GM20000 (cell line): ENCODE results near the gene PAPPA2.

Source experiments
- DNase-seq: peaks from one replicate; pipeline ENCODE4 v3.0.0; 2012; ENCODE audit warnings: low spot score
- TF ChIP-seq, protein P1 (sequence below): IDR thresholded peaks from 2 replicates; pipeline ENCODE4 v1.5.1; 2012; ENCODE audit warnings: mild to moderate bottlenecking, control low read depth; ENCODE audit errors: extremely low read depth, missing control alignments

The PAPPA2 gene

DNA sequence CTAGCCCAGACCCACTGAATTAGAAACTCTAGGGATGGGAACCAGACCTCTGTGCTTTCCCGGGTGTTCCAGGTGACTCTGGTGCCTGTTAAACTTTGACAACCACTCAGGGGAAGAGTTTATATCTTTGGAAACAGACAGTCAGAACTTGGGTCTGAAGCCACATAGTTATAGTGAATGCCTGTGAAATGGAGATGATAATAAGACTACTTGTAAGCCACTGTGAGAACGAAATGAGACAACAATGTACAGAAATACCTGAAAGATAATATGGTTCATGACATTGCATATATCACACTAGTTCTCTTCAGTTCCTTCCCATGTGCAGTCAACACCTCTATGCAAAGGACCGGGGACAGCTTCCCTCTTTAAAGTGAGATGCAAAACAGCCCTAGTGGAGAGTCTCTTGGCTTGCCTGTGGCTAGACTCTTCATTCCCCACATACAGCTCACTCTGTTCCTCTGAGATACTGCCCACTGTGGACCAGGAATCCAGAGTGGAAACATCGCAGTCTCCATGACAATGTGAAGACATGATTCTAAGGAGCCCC lies 414.1 kb downstream of the PAPPA2 start:
- DNase-seq, result no peak
- TF ChIP-seq, protein P1, sequence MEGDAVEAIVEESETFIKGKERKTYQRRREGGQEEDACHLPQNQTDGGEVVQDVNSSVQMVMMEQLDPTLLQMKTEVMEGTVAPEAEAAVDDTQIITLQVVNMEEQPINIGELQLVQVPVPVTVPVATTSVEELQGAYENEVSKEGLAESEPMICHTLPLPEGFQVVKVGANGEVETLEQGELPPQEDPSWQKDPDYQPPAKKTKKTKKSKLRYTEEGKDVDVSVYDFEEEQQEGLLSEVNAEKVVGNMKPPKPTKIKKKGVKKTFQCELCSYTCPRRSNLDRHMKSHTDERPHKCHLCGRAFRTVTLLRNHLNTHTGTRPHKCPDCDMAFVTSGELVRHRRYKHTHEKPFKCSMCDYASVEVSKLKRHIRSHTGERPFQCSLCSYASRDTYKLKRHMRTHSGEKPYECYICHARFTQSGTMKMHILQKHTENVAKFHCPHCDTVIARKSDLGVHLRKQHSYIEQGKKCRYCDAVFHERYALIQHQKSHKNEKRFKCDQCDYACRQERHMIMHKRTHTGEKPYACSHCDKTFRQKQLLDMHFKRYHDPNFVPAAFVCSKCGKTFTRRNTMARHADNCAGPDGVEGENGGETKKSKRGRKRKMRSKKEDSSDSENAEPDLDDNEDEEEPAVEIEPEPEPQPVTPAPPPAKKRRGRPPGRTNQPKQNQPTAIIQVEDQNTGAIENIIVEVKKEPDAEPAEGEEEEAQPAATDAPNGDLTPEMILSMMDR, result no peak

DNA sequence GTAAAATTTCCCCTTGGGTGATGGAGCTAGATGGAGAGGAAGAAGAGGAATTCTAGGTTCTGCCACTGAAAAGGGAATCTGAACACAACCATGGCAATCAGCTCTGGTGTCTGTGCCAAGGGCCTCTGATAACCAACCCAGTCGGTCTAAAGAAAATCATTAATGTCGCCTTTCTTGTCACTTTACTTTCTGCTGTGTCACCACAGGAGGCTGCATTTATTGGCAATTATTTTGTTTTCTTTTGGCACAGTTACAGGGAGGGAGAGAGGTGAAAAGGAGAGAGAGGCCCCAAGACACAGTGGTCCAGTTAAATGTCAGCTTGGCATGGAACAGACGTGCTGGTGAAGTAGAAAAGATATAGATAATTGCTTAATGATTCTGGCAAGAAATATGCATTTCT lies 414.6 kb downstream of the PAPPA2 start:
- no peak for DNase-seq
- TF ChIP-seq, protein P1, result no peak

DNA sequence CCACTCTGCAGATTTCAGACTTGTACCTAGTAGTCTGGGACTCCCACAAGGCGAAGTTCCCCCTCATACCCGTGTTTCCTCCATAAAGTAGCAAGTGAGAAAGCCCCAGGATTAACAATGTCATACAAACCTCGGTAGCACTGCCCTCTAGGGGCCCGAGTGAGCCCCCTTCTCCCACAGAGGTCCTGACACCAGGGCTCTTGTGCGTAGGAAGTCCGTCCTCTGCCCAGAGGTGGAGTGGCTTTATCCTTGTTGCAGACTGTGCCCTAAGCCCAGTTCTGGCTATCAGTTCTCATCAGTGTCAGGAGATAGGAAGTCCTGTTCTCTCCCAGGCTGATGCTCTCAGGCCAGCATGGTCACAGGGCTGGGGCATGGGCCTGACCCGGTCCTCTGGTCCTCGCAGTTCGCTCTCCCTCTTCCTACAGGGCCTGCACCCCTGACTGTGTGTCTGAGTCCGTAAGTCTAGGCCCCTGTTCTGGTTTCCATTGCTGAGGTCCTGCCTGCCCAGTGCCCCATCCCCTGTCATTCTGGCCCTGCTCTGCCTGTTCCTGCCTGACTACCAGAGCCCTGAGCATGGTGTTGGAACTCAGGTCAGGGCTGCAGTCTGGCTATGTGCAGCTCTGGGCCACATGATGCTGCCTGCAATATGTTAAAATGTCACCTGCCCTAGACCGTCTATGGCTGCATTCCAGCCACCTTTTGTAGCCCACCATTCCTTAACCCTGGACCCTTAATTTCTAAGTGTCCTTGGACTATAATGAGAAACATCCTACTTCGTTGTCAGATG lies 416.0 kb downstream of the PAPPA2 start:
- no peak for DNase-seq
- TF ChIP-seq, protein P1, result peak; percentile 7

DNA sequence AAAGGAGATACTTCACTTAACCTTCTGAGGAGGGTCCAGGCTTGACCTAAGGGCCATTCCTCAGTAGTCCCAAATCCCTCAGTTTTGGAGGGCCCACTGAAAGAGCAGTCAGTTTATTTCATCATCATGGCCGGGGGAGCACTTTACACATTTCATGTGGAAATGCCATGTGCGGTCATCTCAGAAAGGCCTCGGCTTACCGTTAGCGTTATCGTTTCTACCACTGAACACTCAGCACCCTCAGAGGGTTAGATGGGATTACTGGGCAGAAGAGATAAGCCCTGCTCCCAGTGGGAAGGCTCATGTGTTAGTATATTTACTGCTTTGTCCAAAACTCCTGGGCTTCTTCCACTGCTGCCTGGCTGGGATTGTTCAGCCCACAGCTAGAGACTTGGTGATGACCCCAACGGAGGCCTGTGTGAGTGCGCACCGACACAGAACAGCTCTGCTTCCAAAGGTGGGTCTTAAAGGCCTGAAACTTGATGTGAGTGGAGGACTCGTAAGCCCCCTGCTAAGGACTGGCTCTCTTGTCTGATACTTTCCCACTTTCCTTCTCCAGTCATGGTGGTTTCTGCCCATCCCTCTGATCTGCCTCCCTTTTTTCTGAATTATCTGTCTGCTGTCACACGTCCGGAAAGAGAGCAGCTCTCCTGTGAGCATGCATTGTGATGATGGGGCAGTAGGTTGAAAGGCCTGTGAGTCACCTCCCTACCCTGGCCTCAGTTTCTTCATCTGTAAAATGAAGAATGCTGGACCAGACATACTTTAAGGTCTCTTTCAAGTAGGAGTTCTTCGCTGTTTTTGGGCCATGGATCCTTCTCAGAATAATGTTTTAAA lies 417.0 kb downstream of the PAPPA2 start:
- no peak for DNase-seq
- TF ChIP-seq, protein P1, result no peak

DNA sequence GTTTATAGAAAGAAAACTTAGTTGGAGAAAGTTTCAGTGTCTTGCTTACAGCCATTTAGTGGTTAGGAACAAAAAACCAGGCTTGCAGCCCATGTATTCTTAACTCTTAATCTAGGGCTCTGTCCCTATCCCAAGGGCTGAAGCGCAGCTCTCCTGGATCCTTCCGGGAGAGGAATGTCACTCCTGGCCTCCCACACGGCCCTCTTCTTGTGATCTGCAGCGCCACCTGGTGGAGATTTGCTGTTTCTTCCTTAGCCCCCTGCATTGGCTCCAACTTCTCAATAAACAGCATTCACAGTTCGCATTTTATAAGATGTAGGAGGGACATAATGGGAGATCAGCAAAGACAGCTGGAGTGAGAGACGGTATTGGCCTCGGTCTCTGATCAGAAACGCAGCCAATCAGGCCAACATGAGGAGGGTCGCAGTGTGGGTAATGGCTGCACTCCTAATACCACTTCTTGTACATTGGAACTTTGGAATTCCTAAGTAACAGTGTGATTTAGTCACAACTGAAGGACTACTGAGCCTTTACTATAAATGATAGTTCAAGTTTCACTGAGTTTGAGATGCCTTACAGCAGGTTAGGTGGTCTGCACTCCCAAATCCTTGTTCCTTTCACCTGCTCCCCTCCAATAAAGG lies 418.1 kb downstream of the PAPPA2 start:
- peak; percentile 57 for DNase-seq
- TF ChIP-seq, protein P1, result peak; percentile 86

DNA sequence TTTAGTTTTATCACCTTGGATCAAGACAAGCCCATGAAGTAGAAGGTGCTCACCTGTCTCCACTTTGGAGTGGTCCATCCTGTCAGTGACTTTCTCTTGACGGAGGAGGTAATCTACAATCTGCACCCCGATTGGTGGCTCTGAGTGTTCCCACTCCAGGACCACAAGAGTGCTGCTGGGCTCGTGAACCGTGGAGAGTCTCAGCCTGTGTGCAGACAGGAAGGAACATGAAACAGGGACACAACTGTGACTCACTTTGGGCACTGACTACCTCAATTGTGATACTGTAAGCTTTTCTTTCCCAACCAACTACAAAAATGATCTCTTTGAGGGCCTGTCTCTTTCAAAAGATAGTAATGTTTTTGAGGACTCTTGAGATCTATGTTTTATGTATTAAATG lies 421.3 kb downstream of the PAPPA2 start:
- DNase-seq, result no peak
- TF ChIP-seq, protein P1, result no peak
